NCI-H128 (cell line): Measurements from ENCODE around the gene RPGR.

Experiments used
- DNase-seq: peaks from one replicate; lab custom pipeline; 2025; ENCODE audit not compliant: unreplicated experiment; lab: John Stamatoyannopoulos, UW

Gene RPGR

GRCh38 chrX:38326086-38326485 lies 1.2 kb downstream of the RPGR start:
- DNase-seq = no peak

GRCh38 chrX:38320819-38321218 lies 6.5 kb downstream of the RPGR start:
- DNase-seq = no peak

GRCh38 chrX:38318606-38319005 lies 8.7 kb downstream of the RPGR start:
- no peak for DNase-seq

GRCh38 chrX:38318196-38318595 lies 9.1 kb downstream of the RPGR start:
- no peak for DNase-seq

GRCh38 chrX:38315186-38315585 lies 12.1 kb downstream of the RPGR start:
- no peak for DNase-seq

- no peak for DNase-seq
These were observed 14.1 kb downstream of the RPGR start for GRCh38 chrX:38313190-38313589.

- no peak for DNase-seq
These were observed 14.9 kb downstream of the RPGR start for GRCh38 chrX:38312436-38312835.

- DNase-seq = no peak
These were observed 15.6 kb downstream of the RPGR start for GRCh38 chrX:38311743-38312142.

GRCh38 chrX:38305971-38306370 lies 21.3 kb downstream of the RPGR start:
- no peak for DNase-seq

- no peak for DNase-seq
These were observed 23.3 kb downstream of the RPGR start for GRCh38 chrX:38304010-38304409.

GRCh38 chrX:38293741-38294140 lies 33.6 kb downstream of the RPGR start:
- no peak for DNase-seq

- no peak for DNase-seq
These were observed 39.6 kb downstream of the RPGR start for GRCh38 chrX:38287674-38288073.

- no peak for DNase-seq
These were observed 41.7 kb downstream of the RPGR start for GRCh38 chrX:38285649-38286048.

- no peak for DNase-seq
These were observed 45.3 kb downstream of the RPGR start for GRCh38 chrX:38282049-38282448.

GRCh38 chrX:38279188-38279587 lies 48.1 kb downstream of the RPGR start:
- DNase-seq = no peak

- no peak for DNase-seq
These were observed 48.6 kb downstream of the RPGR start for GRCh38 chrX:38278682-38279081.

GRCh38 chrX:38277802-38278201 lies 49.5 kb downstream of the RPGR start:
- no peak for DNase-seq

- DNase-seq = no peak
These were observed 50.2 kb downstream of the RPGR start for GRCh38 chrX:38277136-38277535.

- no peak for DNase-seq
These were observed 51.2 kb downstream of the RPGR start for GRCh38 chrX:38276089-38276488.

- DNase-seq = no peak
These were observed 51.7 kb downstream of the RPGR start for GRCh38 chrX:38275615-38276014.

GRCh38 chrX:38273453-38273852 lies 53.9 kb downstream of the RPGR start:
- DNase-seq = no peak

GRCh38 chrX:38271154-38271716 lies 56.1 kb downstream of the RPGR start:
- DNase-seq = no peak

- no peak for DNase-seq
These were observed 59.3 kb downstream of the RPGR start for GRCh38 chrX:38268011-38268410.
